HCT116 (cell line): ENCODE data around the gene PDE8A. TPM values are rescaled to one million over a fixed set of nuclear protein-coding genes. Genes with fewer than 3 reads are reported as not detected.

Experiments
- ATAC-seq: fragments of 200-7000 bp; cut with Tn5 transposase; 2 replicates; pipeline ENCODE4 v1.9.1; 2020; ENCODE audit warnings: mild to moderate bottlenecking, moderate library complexity
- BruUV-seq: library from RNA; stranded (reverse); fragments of 400-500 nt; replicated peaks from 2 replicates; lab custom pipeline; 2021; lab: Mats Ljungman, UMichigan
- CTCF ChIA-PET: fragments of 300-600 bp; sonication (Branson Sonifier 250); formaldehyde crosslinking; loops from one replicate; lab custom pipeline; 2021; ENCODE audit warnings: antibody characterized with exemption; lab: Charles Lee
- POLR2A ChIA-PET: fragments of 300-600, 350-600 bp; sonication (Branson Sonifier 250); formaldehyde crosslinking; loops from one replicate; lab custom pipeline; 2021; ENCODE audit warnings: antibody characterized with exemption; lab: Charles Lee
- RAD21 ChIA-PET, 2 experiments: fragments of 300-600 bp; sonication (Branson Sonifier 250); formaldehyde crosslinking; loops; one replicate each; lab custom pipeline; 2023; ENCODE audit warnings: low total read pairs in 2 of 2; ENCODE audit not compliant: uncharacterized antibody in 2 of 2, unreplicated experiment in 2 of 2, low non-redundant PET in 1 of 2; lab: Charles Lee
- DNase-seq: peaks from one replicate; pipeline ENCODE4 v3.0.0-alpha.2; 2010; ENCODE audit warnings: low read depth, low spot score
- H2AFZ ChIP-seq: fragments of 200-600 bp; shearing (Covaris generic), sonication (generic); 2 replicates; pipeline ENCODE4 v1.6.1; 2017; ENCODE audit warnings: low read depth, mixed run types, mixed read lengths, antibody characterized with exemption, low read length; ENCODE audit not compliant: poor library complexity, severe bottlenecking
- H3K27ac ChIP-seq: 2 replicates; pipeline ENCODE4 v1.5.1; 2012; ENCODE audit warnings: low read depth, low read length
- H3K27me3 ChIP-seq: fragments of 200-600 bp; sonication (generic); 2 replicates; pipeline ENCODE4 v1.6.1; 2016; ENCODE audit warnings: mixed run types, low read length, mixed read lengths; ENCODE audit not compliant: insufficient read depth
- H3K36me3 ChIP-seq, 2 experiments: fragments of 200-500 bp in 1 of 2; fragments of 200-600 bp in 1 of 2; sonication (Bioruptor generic) in 1 of 2; sonication (generic) in 1 of 2; 2 replicates each; pipeline versions ENCODE4 v1.5.1 to v1.6.1; 2014 to 2016; ENCODE audit warnings: low read length in 2 of 2, inconsistent platforms in 1 of 2, mixed read lengths in 1 of 2, mixed run types in 1 of 2; ENCODE audit not compliant: insufficient read depth in 2 of 2, control insufficient read depth in 1 of 2
- H3K4me1 ChIP-seq, 2 experiments: fragments of 200-600 bp in 1 of 2; sonication (generic) in 1 of 2; 2 replicates each; pipeline versions ENCODE4 v1.5.1 to v1.6.1; 2012 to 2017; ENCODE audit warnings: low read length in 2 of 2, inconsistent platforms in 1 of 2, mild to moderate bottlenecking in 1 of 2, mixed read lengths in 1 of 2, mixed run types in 1 of 2, moderate library complexity in 1 of 2; ENCODE audit not compliant: insufficient read depth in 2 of 2, control insufficient read depth in 1 of 2
- H3K4me2 ChIP-seq: fragments of 200-600 bp; sonication (generic); 2 replicates; pipeline ENCODE4 v1.6.1; 2017; ENCODE audit warnings: mixed run types, low read length, mixed read lengths
- H3K4me3 ChIP-seq, 2 experiments: fragments of 200-600 bp in 1 of 2; sonication (generic) in 1 of 2; replicated peaks in 1 of 2; 2 replicates each; pipeline ENCODE4 v1.5.1; 2011 to 2016; ENCODE audit warnings: low read length in 2 of 2, control low read depth in 1 of 2, low read depth in 1 of 2, mild to moderate bottlenecking in 1 of 2, mixed read lengths in 1 of 2, mixed run types in 1 of 2
- H3K79me2 ChIP-seq: fragments of 200-600 bp; sonication (generic); 2 replicates; pipeline ENCODE4 v1.6.1; 2017; ENCODE audit warnings: mild to moderate bottlenecking, mixed run types, low read length, moderate library complexity, mixed read lengths; ENCODE audit not compliant: insufficient read depth
- H3K9ac ChIP-seq: fragments of 200-600 bp; sonication (generic); 2 replicates; pipeline ENCODE4 v1.6.1; 2016; ENCODE audit warnings: low read length, mixed read lengths
- H3K9me2 ChIP-seq: fragments of 200-600 bp; sonication (generic), shearing (Covaris generic); 2 replicates; pipeline ENCODE4 v1.6.1; 2017; ENCODE audit warnings: mixed run types, mild to moderate bottlenecking, moderate library complexity; ENCODE audit not compliant: insufficient read depth
- H3K9me3 ChIP-seq, 2 experiments: fragments of 200-500 bp in 1 of 2; fragments of 200-600 bp in 1 of 2; sonication (Bioruptor generic) in 1 of 2; sonication (generic) in 1 of 2; 2 replicates each; pipeline ENCODE4 v1.6.1; 2014 to 2017; ENCODE audit warnings: low read length in 2 of 2, mixed read lengths in 2 of 2, inconsistent platforms in 1 of 2, low read depth in 1 of 2, mild to moderate bottlenecking in 1 of 2, mixed run types in 1 of 2, moderate library complexity in 1 of 2; ENCODE audit not compliant: control insufficient read depth in 1 of 2, insufficient read depth in 1 of 2
- H4K20me1 ChIP-seq: fragments of 200-600 bp; sonication (generic), shearing (Covaris generic); 2 replicates; pipeline ENCODE4 v1.6.1; 2017; ENCODE audit warnings: mixed run types, mild to moderate bottlenecking, moderate library complexity; ENCODE audit not compliant: insufficient read depth
- CBX3 ChIP-seq: IDR thresholded peaks from 2 replicates; pipeline ENCODE4 v1.6.1; 2012; ENCODE audit warnings: low read depth
- EGR1 ChIP-seq: IDR thresholded peaks from 2 replicates; pipeline ENCODE4 v1.6.1; 2012; ENCODE audit warnings: low read depth
- ELF1 ChIP-seq: IDR thresholded peaks from 2 replicates; pipeline ENCODE4 v1.6.1; 2012; ENCODE audit warnings: low read depth, borderline replicate concordance
- EZH2 ChIP-seq: fragments of 200-600 bp; sonication (generic); IDR thresholded peaks from 2 replicates; pipeline ENCODE4 v1.6.1; 2017; ENCODE audit warnings: antibody characterized with exemption, mixed run types
- EZH2phosphoT487 ChIP-seq: fragments of 200-600 bp; IDR thresholded peaks from 2 replicates; pipeline ENCODE4 v1.6.1; 2018; ENCODE audit warnings: antibody characterized with exemption, borderline replicate concordance
- FOSL1 ChIP-seq: IDR thresholded peaks from 2 replicates; pipeline ENCODE4 v1.6.1; 2012; ENCODE audit warnings: low read depth
- JUND ChIP-seq: IDR thresholded peaks from 2 replicates; pipeline ENCODE4 v1.6.1; 2012
- MAX ChIP-seq: IDR thresholded peaks from 2 replicates; pipeline ENCODE4 v1.6.1; 2012
- POLR2A ChIP-seq: IDR thresholded peaks from 2 replicates; pipeline ENCODE4 v1.7.0; 2011; ENCODE audit warnings: borderline replicate concordance; ENCODE audit not compliant: insufficient read depth, insufficient read length; ENCODE audit errors: extremely low read depth
- POLR2AphosphoS5 ChIP-seq: IDR thresholded peaks from 2 replicates; pipeline ENCODE4 v1.6.1; 2011; ENCODE audit warnings: mild to moderate bottlenecking, low read depth, low read length, moderate library complexity
- RAD21 ChIP-seq: IDR thresholded peaks from 2 replicates; pipeline ENCODE4 v1.6.1; 2012; ENCODE audit warnings: low read depth, mild to moderate bottlenecking
- REST ChIP-seq: IDR thresholded peaks from 2 replicates; pipeline ENCODE4 v1.6.1; 2012; ENCODE audit warnings: low read depth
- SRF ChIP-seq: IDR thresholded peaks from 2 replicates; pipeline ENCODE4 v1.6.1; 2012; ENCODE audit warnings: low read depth
- YY1 ChIP-seq: IDR thresholded peaks from 2 replicates; pipeline ENCODE4 v1.6.1; 2011; ENCODE audit warnings: low read length, low read depth, moderate library complexity, mild to moderate bottlenecking; ENCODE audit not compliant: insufficient replicate concordance; ENCODE audit errors: extremely low read depth
- ZFX ChIP-seq: fragments of 450-650 bp; IDR thresholded peaks from 2 replicates; pipeline ENCODE4 v1.6.1; 2017
- ZNF274 ChIP-seq: fragments of 200-500 bp; sonication (Bioruptor generic); IDR thresholded peaks from 2 replicates; pipeline ENCODE4 v1.6.1; 2014; ENCODE audit warnings: mild to moderate bottlenecking, low read depth, low read length, inconsistent platforms
- intact Hi-C: fragments of 100-400 bp; cut with micrococcal nuclease; formaldehyde crosslinking; loops from 2 replicates; pipeline ENCODE4 v1.10.0; 2022
- total RNA-seq: library from RNA; stranded (reverse); gene quantifications from one replicate; pipeline ENCODE4 v1.2.1, GENCODE V29; 2021; ENCODE audit not compliant: unreplicated experiment
- TF ChIP-seq, protein P1 (sequence below): IDR thresholded peaks from 2 replicates; pipeline ENCODE4 v1.6.1; 2011; ENCODE audit warnings: mild to moderate bottlenecking, low read length, moderate library complexity; ENCODE audit not compliant: insufficient replicate concordance; ENCODE audit errors: extremely low read depth
- TF ChIP-seq, protein P2 (sequence below): IDR thresholded peaks from 2 replicates; pipeline ENCODE4 v1.6.1; 2012
- TF ChIP-seq, protein P3 (sequence below), 3 experiments: fragments of 200-600 bp in 1 of 3; sonication (generic) in 1 of 3; IDR thresholded peaks in 2 of 3; conservative IDR thresholded peaks in 1 of 3; 2 replicates each; pipeline ENCODE4 v1.5.1; 2012 to 2017; ENCODE audit warnings: low read depth in 2 of 3, low read length in 2 of 3, antibody characterized with exemption in 1 of 3, borderline replicate concordance in 1 of 3, control low read depth in 1 of 3, mild to moderate bottlenecking in 1 of 3, mixed read lengths in 1 of 3, mixed run types in 1 of 3, moderate library complexity in 1 of 3; ENCODE audit not compliant: insufficient read depth in 1 of 3

PDE8A gene
- total RNA-seq, 1 experiment from 2014 or later = 37.8 TPM

DNA sequence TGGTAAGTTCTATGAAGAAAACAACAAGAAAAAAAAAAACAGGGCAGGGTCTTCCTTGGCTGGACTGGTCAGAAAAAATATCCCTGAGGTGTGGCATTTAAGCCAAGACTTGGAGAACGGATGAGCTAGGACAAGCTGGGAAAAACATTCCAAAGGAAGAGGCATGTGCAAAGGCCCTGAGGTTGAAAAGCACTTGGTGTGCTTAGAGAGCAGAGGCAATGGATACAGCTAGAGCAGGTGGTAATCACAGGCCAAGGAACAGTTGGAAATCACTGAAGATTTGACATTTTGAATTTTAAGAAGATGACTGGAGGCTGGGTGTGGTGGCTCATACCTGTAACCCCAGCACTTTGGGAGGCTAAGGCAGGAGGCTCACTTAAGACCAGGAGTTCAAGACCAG is 42.9 kb upstream of the PDE8A start (continued):
- TF ChIP-seq JUND (no peak), EGR1 (no peak), CBX3 (no peak), EZH2phosphoT487 (no peak), POLR2AphosphoS5 (no peak), FOSL1 (no peak), ELF1 (no peak), EZH2 (no peak)

DNA sequence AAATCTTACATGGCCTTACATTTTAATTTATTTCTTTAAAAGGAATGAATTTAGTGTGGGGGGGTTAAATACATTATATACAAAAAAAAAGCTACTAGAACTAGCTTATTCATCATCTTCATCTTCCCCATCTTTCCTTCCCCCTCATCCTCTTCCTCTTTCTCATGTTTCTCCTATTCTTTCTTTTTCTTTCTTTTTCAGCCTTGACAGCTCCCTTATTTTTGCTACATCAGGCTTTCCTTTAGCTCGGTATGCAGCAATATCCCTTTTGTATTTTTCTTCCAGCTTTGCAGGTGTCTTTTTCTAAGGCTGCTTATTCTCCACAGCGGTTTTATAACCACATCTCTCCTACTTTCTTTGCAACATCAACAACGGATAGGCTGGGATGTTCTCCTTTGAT is 41.3 kb upstream of the PDE8A start:
- no peak overlapping the region for H3K4me3 ChIP-seq
- CTCF ChIA-PET = no interaction called here
- TF ChIP-seq, protein P1, sequence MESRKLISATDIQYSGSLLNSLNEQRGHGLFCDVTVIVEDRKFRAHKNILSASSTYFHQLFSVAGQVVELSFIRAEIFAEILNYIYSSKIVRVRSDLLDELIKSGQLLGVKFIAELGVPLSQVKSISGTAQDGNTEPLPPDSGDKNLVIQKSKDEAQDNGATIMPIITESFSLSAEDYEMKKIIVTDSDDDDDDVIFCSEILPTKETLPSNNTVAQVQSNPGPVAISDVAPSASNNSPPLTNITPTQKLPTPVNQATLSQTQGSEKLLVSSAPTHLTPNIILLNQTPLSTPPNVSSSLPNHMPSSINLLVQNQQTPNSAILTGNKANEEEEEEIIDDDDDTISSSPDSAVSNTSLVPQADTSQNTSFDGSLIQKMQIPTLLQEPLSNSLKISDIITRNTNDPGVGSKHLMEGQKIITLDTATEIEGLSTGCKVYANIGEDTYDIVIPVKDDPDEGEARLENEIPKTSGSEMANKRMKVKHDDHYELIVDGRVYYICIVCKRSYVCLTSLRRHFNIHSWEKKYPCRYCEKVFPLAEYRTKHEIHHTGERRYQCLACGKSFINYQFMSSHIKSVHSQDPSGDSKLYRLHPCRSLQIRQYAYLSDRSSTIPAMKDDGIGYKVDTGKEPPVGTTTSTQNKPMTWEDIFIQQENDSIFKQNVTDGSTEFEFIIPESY = no peak
- TF ChIP-seq EZH2 (no peak), CBX3 (no peak), JUND (no peak), REST (no peak), EZH2phosphoT487 (no peak), ZFX (no peak), ZNF274 (no peak), MAX (no peak), POLR2A (no peak), SRF (no peak), POLR2AphosphoS5 (no peak), RAD21 (no peak), FOSL1 (no peak), YY1 (no peak)
- TF ChIP-seq, protein P2, sequence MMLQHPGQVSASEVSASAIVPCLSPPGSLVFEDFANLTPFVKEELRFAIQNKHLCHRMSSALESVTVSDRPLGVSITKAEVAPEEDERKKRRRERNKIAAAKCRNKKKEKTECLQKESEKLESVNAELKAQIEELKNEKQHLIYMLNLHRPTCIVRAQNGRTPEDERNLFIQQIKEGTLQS = no peak
- TF ChIP-seq, protein P3, sequence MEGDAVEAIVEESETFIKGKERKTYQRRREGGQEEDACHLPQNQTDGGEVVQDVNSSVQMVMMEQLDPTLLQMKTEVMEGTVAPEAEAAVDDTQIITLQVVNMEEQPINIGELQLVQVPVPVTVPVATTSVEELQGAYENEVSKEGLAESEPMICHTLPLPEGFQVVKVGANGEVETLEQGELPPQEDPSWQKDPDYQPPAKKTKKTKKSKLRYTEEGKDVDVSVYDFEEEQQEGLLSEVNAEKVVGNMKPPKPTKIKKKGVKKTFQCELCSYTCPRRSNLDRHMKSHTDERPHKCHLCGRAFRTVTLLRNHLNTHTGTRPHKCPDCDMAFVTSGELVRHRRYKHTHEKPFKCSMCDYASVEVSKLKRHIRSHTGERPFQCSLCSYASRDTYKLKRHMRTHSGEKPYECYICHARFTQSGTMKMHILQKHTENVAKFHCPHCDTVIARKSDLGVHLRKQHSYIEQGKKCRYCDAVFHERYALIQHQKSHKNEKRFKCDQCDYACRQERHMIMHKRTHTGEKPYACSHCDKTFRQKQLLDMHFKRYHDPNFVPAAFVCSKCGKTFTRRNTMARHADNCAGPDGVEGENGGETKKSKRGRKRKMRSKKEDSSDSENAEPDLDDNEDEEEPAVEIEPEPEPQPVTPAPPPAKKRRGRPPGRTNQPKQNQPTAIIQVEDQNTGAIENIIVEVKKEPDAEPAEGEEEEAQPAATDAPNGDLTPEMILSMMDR (IDR thresholded peaks at IDR 0.05 in 2 of 3, conservative IDR thresholded peaks at IDR 0.05 in 1 of 3; ENCODE audit: borderline replicate concordance in 1 of 3, insufficient read depth in 1 of 3, low read depth in 2 of 3, low read length in 2 of 3) = no peak
- TF ChIP-seq, all 23 proteins: peak for 0
- H3K9ac ChIP-seq = no peak overlapping the region
- H3K36me3 ChIP-seq = no peaks in the 10 kb centered on the region
- no peaks in the 10 kb centered on the region for H3K4me1 ChIP-seq
- RAD21 ChIA-PET = no interaction called here
- H3K79me2 ChIP-seq = no peaks in the 10 kb centered on the region
- no peak overlapping the region for H3K4me2 ChIP-seq
- no peaks in the 10 kb centered on the region for H4K20me1 ChIP-seq
- H3K9me3 ChIP-seq = no peaks in the 10 kb centered on the region
- no peaks in the 10 kb centered on the region for H3K9me2 ChIP-seq
- POLR2A ChIA-PET = no interaction called here
- no TSS peak for BruUV-seq
- H3K27me3 ChIP-seq = no peaks in the 10 kb centered on the region
- H3K27ac ChIP-seq = no peak overlapping the region
- intact Hi-C loops = no loop called here
- ATAC-seq (no peak), DNase-seq (no peak)
- H2AFZ ChIP-seq = no peak overlapping the region
